HG03460 (cell line): ENCODE measurements around the gene AIRE.
"Not testable (repeated sequence)": the region's sequence is repeated elsewhere in the genome, so short reads cannot be mapped to it uniquely, and the experiment has no call there.

Source experiments
- ATAC-seq: cut with Tn5 transposase; IDR thresholded peaks from one replicate; pipeline ENCODE4 v1.9.1; 2021; ENCODE audit not compliant: unreplicated experiment

The AIRE gene

GRCh38 chr21:44265734-44266270 lies 19.9 kb upstream of the AIRE start:
- ATAC-seq, result no peak

GRCh38 chr21:44267655-44268142 lies 18.0 kb upstream of the AIRE start:
- ATAC-seq, result no peak

GRCh38 chr21:44269090-44269489 lies 16.6 kb upstream of the AIRE start:
- no peak for ATAC-seq

GRCh38 chr21:44271558-44272283 lies 14.0 kb upstream of the AIRE start:
- ATAC-seq, result no peak

- no peak for ATAC-seq
Measured at GRCh38 chr21:44272284-44272858, 13.3 kb upstream of the AIRE start.

GRCh38 chr21:44273046-44273445 lies 12.6 kb upstream of the AIRE start:
- ATAC-seq, result no peak

- no peak for ATAC-seq
Measured at GRCh38 chr21:44275041-44275440, 10.6 kb upstream of the AIRE start.

GRCh38 chr21:44279354-44280260 lies 6.1 kb upstream of the AIRE start:
- ATAC-seq, result no peak

- ATAC-seq, result no peak
Measured at GRCh38 chr21:44281801-44282200, 3.9 kb upstream of the AIRE start.

- ATAC-seq, result no peak
Measured at GRCh38 chr21:44282370-44282769, 3.3 kb upstream of the AIRE start.

GRCh38 chr21:44283211-44283785 lies 2.4 kb upstream of the AIRE start:
- ATAC-seq, result not testable (repeated sequence)

GRCh38 chr21:44283948-44284347 lies 1.7 kb upstream of the AIRE start:
- ATAC-seq, result no peak

- no peak for ATAC-seq
Measured at GRCh38 chr21:44286086-44286715, 525 bp downstream of the AIRE start.

GRCh38 chr21:44286716-44287632 lies 1.3 kb downstream of the AIRE start:
- ATAC-seq, result no peak

- no peak for ATAC-seq
Measured at GRCh38 chr21:44288251-44289110, 2.8 kb downstream of the AIRE start.

GRCh38 chr21:44289381-44290010 lies 3.8 kb downstream of the AIRE start:
- no peak for ATAC-seq

GRCh38 chr21:44290327-44291077 lies 4.8 kb downstream of the AIRE start:
- no peak for ATAC-seq
